LNCaP clone FGC (cell line): ENCODE data around the gene BNIPL.

Experiments
- DNase-seq: peaks from one replicate; pipeline ENCODE4 v3.0.0-alpha.2; 2011; ENCODE audit warnings: low read depth
- H3K4me3 ChIP-seq: 2 replicates; pipeline ENCODE4 v1.5.1; 2011; ENCODE audit warnings: mild to moderate bottlenecking, low read depth, low read length, control low read depth
- CTCF ChIP-seq: IDR thresholded peaks from 2 replicates; pipeline ENCODE4 v1.5.1; 2012; ENCODE audit warnings: mild to moderate bottlenecking; ENCODE audit not compliant: control insufficient read depth, insufficient read depth; ENCODE audit errors: extremely low read depth

Gene BNIPL

DNA sequence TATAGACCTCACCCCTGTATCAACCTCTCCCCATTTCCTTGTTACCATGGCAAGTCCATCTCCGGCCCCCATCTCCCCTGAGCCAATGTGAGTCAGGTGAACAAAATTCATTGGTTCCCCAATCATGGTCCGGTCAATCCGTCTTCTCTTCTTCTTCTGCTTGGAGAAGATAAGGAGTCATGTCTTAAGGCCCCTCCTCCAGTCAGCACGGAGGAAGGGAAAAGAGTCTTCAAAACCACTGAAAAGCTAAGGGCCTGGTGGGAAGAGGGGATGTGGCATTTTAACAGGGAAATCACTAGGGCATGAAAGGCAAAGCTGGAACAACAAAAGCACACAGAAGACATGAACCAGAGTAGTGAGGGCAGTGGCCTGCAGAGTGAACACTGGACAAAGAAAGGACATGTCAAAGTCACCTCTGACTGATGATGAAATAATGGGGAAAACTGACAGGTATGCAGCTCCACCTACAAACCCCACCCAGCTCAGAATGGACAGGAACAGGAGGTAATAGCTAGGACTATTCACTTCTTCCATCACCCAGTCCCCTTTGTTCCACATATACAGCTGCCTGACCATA is 18.7 kb downstream of the BNIPL start:
- no peak for DNase-seq
- H3K4me3 ChIP-seq = no peak overlapping the region
- TF ChIP-seq CTCF = no peak

GRCh38 chr1:151055581-151055980 is 19.2 kb downstream of the BNIPL start:
- DNase-seq = no peak
- no peak overlapping the region for H3K4me3 ChIP-seq
- TF ChIP-seq CTCF = no peak

DNA sequence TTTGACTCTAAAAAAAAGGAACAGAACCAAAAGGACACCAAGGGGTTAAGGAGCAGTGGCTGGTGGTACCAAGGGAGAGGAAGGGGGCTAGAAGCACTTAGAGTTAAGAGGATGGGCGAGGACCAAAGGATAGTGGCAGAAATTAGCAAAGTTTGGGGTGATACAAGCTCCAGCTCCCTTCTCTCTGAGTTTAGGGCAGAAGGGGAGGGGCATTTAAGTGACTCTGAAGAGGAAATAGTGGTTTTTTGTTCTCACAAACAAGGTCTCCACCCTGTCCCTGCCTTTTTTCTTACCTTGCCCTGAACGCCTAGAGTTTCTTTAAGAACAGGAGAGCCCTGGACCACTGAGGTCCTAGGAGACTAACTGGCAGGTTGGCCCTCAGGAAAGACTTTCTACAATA is 19.8 kb downstream of the BNIPL start:
- TF ChIP-seq CTCF = no peak
- H3K4me3 ChIP-seq = peak overlapping the region; percentile 40
- DNase-seq = no peak

GRCh38 chr1:151058692-151059091 is 22.3 kb downstream of the BNIPL start:
- peak overlapping the region; percentile 75 for H3K4me3 ChIP-seq
- DNase-seq = peak; percentile 79
- TF ChIP-seq CTCF = no peak

GRCh38 chr1:151059109-151060006 is 23.0 kb downstream of the BNIPL start, which contains the start of gene CDC42SE1:
CDC42SE1 (minus strand) TSS chr1:151059622; CDS start chr1:151055730, 3,892 bp downstream.
- peak within 1 kb of the TSS; percentile 75 for H3K4me3 ChIP-seq
- TF ChIP-seq CTCF = peak; percentile 82
- DNase-seq = no peak

DNA sequence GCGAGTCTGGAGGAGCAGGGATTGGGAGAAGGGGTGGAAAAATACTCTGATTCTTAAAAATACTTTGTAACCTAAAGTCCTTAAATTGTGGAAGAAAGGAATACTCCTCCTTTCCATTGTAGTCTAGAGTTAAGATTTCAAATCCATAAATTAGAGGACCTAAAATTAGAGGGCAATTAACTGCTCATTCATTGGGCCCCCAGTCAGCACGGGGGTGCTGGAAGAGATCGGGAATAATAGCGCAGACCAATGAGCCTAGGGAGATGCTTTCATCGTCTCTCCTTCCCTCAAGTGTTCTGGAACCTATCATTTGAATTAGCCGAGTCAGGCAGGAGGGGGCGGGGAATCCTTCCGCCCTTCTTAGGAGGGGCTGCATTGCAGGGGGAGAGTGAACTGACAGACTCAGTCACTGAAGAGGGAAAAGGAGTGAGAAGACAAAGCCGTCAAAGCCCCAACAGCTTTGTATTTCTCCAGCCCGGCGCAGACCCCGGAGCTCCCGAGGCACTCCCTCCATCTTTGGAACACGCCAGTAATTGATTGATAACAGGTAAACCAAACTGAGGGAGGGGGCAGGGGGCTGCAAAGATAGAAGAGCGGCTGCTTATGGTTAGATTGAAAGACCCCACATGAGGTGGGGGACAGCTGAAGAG is 23.7 kb downstream of the BNIPL start, which contains the start of gene MLLT11:
MLLT11 (plus strand) TSS at position 391 of the 650 bp plus-strand sequence. CDS start 6,828 bp downstream, outside the sequence.
- peak within 1 kb of the TSS; percentile 75 for H3K4me3 ChIP-seq
- DNase-seq = no peak
- TF ChIP-seq CTCF = no peak
